Limb (tissue), 2 donors: ENCODE measurements around the gene PAX8.

Source experiments
- DNase-seq, 2 donors: peaks; one replicate each; pipeline ENCODE4 v3.0.0-alpha.2; 2016; ENCODE audit errors: extremely low spot score in 2 of 2

The PAX8 gene

DNA sequence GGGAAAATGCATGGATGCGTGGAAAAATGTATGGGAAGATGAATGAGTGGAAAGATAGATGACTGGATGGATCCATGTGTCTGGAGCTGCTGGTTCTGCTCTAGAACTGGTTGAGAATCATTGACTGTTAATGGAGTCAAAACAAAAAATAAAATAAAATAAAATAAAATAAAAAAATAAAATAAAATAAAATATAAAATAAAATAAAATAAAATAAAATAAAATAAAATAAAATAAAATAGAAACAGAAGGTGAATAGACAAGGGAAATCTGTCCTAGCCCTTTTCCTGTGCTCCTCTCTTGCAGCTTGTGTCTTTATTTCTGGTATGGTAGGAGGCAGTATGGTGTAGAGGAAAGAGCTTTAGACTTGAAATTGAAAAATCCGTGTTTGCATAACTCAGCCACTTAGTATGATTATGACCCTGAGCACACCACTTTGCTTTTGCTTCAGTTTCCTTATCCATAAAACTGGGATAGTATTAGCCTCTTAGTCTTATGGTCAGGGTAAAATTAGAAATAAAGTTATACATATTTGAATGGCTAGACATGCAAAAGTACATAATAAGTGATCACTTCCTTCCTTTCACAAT lies 54.0 kb downstream of the PAX8 start:
- no peak for DNase-seq

DNA sequence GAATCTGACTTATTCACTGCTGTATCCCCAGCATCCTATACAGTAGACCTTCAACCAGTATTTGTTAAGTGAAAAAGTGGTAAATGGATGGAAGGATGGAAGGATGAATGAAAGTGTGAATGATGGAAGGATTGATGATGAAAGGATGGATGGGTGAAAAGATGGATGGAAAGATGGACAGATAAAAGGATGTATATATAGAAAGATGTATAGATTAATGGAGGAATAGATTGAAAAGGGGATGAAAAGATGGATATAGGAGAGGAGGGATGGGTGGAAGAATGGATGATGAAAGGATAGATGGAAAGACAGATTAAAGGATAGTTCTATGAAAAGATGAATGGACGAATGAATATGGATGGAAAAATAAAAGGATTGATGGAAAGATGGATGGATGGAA lies 54.9 kb downstream of the PAX8 start:
- no peak for DNase-seq

DNA sequence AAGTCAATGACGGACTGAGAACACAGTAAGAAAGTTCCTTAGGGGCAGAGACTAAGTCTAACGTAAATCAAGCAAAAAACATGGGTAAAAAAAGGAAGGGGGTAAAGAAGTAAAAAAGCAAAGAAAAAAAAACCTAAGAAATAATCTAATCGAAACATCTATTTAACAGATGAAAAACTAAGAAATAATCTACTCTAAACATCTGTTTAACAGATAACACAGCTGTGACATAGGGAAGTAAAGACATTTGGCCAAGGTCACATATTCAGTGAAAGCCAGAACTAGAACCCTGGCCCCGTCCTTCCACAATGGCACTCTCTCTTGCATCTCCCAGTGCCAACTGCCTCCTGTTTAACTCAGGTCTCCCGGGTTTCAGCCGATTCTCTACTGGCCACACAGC lies 56.9 kb downstream of the PAX8 start:
- DNase-seq = no peak

DNA sequence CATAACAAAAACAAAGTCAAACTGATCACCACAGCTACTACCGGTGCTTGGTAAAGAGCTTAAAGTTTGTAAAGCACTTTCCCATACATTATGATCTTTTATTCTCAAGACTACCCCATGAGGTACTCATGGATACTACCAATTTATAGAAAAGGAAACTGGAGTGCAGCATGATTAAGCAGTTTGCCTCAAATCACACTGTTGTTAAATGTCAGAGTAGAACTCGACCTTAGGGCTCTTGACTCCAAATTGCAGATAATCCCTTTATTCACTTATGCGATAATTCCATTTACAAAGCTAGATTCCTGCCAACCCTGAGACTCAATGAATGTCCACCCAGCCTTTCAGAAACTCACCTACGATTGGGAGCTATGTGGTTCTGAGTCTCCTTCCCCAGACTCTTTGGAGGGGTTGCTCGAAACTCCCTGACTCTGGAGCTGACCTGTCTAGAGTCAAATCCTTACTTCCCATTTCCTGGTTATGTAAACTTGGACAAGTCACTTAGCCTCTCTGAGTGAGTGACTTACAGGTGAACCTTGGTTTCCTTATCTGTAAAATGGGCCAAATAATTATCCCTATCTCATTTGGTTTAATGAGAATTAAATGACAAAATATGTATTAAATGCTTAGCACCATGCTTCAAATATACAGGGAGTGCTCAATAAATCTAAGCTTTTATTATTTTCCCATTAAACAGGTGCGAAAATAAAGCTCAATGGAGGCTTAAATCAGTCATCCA lies 57.6 kb downstream of the PAX8 start:
- no peak for DNase-seq

DNA sequence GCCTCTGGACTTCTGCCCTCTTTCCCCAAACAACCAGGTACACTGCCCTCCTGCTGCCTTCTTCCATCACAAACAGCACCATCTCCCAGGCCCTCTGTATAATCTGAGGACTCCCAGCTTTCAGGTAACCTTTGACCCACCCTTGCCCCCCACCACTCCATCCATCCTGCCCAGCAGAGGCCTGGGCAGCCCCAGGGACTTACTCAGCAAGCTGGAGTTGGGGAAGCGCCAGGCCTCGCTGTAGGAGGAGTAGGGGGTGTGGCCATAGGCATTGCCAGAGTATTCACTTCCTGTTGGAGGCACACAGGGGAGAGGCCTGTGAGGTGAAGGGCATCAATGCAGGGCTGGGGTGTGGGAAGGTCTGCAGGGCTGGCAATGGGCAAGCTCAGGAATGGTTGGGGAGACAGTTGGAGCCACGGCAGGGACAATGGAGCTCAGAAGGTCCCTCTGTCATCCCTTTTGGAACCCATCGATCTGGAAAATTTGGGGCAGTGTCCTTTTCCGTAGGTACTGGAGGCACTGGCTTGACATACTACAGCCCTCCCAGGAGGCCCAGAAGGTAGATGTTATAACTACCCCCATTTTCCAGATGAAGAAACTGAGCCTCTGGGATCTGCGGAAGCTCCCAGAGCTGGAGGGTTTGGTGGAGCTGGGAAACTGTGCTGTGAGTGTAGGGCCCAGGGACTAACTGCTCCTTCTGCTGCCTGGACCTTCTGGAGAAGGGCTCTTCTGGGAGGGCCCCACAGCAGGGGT lies 58.7 kb downstream of the PAX8 start:
- DNase-seq = no peak

DNA sequence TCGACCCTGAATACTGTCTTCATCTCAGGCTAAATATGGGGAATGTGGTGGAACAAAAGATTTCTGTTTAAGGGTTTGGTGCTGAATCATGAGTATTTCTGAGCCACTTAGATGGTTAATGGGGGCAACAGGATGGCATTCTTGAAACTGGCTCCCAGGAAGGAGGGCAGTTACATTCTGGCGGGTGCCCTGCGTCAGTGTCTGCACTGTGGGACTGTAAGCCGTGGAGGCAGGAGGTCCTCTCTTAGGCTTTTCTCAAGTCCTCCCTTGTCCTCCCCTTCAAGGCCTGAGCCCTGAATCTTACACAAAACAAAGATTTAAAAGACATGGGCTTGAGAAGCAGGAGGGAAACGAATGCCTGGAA lies 59.2 kb downstream of the PAX8 start:
- no peak for DNase-seq

DNA sequence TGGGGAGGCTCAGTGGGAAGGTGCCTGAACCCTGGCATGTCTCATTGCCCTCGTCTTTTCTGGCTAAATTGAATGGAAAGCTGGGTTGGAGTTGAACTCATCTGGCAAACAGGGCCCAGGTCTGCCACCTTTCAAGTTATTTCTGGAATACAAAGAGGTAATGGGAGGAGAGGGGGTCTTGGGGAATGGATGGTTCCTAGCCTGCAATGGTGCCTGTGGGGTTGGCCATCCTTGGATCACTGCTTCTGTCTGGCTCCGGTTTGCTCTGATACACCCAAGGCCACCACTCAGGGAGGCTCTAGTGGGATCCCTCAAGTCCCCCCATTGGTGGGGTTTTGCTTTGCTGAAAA lies 59.7 kb downstream of the PAX8 start:
- DNase-seq = no peak

DNA sequence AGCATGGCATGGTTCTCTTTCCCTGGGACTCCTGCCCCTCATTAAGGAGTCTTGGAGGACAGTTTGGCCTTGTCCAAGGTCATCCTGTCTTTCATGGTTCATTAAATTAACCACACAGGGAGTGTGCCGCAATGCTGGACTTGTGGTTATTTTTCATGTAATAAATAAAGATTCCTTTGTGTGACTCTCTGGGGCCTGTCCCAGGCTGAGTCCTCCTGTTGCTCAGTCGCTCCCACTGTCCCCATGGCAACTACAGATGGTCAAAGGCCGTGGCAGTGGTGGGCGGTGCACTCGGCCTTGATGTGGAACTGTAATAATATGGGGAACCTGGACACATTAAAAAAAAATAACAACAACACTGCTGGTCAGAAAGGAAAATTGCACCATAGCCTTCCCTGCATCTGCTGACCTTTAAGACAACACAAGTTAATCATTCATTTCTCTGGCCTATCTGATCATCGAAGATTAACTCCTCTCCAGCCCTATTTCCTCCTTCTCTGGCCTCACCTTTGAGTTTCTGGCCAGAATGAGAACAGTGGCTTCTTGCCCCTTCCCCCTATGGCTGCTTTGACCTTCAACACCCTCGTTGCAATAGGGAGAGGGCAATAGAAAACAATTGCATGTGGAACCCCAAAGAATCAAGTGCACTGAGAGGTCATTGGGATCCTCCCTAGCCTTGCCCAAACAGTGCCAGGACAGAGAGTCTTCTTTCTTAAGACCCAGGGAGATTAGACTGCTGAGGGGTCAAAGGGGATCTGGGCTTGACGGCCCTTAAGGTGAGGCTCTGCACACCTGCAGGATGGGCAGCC lies 60.2 kb downstream of the PAX8 start:
- no peak for DNase-seq

DNA sequence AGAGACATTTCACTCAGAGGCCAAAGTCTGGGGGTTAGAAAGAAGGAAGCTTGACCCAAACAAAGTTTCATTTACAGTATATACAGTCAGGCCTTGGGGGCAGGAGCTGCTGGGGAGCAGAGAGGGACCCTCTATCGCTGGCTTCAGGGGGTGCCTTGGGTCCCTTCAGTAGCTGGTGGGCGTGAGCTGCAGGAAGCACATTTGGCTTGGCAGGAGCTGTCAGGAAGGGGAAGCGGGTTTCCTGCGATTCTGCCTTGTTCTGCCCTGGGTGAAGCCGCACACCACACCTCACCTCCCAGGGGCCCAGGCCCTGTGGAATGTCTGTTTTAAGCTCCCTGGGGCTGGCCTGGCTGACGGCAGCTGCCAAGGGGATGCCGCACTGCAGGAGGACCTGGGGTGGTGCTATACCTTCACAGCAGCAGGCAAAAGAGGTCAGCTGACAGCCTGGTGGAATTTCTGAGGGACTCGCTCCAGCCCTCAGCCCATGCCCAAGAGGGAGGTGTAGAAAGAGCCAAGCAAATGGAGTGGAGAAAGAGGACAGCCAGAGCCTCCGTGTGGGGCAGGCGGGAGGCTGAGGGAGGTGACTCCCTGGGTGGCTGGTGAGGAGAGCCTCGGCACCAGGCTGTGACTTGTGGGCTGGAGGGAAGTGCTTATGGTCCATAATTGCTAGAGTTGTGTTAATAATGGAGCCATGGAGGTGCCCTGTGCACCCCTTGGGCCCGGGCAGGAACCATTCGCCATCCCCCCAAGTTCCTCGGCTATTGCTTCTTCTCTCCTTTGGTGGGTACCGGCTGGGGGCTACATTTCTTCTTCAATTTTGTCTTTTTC lies 61.1 kb downstream of the PAX8 start:
- no peak for DNase-seq

DNA sequence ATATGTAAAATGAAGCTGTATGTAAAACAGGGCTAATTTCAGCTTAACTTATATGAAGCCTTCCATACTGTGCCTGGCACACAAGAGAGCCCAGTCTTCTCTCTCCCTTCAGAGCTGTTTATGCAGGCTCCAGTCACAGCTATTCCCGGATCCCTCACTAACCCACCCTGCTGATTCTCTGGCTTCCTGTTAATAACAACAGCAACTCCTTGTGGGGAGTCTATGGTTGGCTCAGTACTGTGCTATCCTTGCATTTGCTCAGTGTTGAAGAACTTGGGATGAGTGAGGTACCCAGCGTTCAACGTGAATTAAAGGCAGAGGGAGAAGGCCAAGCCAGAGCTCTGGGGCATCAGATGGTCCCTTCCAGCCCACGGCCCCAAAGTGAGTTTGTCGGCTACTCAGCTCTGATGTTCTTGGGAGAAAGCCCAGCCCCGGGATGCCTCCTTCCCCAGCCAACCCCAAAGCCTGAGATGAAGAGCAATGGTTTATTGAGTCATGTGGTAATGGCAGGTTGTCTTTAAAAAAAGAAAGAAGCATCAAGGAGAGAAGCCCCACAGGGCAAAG lies 61.7 kb downstream of the PAX8 start:
- DNase-seq = no peak

DNA sequence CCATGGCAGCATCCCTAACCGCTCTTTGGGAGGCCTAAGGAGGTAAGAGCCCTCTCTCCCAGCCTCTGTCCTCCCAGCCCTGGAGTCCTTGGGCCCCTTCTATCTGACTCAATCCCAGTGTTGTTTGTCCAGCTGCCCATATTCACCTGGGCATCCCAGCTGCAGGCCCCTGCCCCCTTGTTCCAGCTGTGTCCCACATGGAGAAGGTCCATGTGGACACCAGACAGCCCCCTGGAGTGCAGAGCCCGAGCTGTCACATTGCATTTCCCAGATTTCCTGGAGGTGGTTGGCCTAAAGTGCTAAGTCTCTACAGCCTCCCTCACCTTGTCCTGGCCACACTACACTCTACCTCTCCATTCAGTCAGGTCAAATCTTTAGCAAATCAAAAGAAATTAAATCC lies 62.4 kb downstream of the PAX8 start:
- DNase-seq = no peak

DNA sequence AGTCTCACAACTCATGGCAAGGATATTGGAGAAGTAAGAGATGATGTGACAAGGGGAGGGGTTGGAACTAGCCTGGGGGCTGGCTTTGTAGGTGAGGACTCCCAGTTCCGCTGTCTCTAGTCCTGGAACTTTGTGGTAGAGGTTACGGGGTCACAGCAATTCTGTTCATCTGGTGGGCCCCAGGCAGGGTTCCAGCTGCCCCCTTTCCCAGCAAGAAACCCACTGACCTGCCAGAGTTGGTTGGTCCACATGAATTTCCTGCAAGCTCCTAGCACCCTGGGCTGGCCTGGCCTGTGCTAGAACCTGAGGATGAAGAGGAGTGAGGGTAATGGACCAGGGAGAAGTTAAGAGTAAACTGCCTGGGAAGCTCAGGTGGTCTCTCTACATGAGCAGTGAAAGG lies 63.7 kb downstream of the PAX8 start:
- no peak for DNase-seq

DNA sequence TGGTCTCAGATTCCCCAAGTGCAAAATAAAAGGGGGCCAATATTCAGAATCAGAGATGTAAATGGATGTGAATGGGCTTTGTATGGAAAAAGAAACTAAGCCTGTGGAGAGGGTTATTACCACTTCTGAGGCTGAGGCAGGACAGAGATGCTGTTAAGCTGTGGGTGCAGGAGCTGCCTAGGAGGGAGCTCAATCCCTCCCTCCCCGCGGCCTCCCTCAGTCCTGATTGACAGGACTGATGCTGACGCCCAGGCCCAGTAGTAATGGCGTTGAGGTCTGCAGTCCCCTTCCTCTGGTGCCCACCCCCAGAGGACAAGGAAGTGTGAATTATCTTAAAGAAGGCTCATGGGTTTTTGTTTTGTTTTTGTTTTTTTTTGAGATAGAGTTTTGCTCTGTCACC lies 64.6 kb downstream of the PAX8 start:
- no peak for DNase-seq

DNA sequence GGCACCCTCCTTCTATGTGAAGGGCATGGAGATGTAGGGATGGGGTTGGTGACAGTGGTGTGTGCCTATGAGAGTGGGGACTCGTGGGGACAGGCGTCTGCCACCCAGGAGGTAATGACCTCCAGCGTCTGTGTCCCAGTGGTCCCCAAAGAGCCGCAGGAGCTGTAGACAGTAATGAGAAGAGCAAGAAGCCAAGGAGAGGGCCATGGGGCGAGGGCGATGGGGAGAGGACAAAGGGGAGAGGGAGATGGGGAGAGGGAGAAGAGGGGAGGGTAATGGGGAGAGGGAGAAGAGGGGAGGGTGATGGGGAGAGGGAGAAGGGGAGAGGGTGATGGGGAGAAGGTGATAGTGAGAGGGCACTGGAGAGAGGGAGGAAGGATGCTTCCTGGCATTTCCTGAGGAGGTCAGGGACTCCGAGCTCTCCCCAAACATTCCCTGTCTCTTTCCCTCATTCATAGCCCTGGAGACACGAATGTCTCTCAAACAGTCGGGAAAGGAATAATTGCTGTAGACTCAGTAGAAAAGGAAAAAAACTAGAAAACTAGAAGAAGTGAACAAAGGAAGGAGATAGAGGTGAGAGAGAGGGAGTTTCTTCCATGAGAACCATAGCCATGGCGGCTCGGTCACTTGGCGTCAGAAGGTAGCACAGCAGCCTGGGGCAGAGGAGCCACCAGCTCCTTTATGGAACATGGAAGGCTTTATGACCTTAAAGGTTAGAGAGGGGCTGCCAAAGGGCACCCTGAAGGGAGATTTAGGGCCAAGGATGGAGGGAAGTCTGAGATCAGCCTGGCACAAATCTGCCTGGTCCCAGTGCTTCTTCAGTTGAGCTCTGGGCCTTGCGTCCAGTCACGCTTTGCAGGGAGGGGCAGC lies 65.4 kb downstream of the PAX8 start:
- no peak for DNase-seq

DNA sequence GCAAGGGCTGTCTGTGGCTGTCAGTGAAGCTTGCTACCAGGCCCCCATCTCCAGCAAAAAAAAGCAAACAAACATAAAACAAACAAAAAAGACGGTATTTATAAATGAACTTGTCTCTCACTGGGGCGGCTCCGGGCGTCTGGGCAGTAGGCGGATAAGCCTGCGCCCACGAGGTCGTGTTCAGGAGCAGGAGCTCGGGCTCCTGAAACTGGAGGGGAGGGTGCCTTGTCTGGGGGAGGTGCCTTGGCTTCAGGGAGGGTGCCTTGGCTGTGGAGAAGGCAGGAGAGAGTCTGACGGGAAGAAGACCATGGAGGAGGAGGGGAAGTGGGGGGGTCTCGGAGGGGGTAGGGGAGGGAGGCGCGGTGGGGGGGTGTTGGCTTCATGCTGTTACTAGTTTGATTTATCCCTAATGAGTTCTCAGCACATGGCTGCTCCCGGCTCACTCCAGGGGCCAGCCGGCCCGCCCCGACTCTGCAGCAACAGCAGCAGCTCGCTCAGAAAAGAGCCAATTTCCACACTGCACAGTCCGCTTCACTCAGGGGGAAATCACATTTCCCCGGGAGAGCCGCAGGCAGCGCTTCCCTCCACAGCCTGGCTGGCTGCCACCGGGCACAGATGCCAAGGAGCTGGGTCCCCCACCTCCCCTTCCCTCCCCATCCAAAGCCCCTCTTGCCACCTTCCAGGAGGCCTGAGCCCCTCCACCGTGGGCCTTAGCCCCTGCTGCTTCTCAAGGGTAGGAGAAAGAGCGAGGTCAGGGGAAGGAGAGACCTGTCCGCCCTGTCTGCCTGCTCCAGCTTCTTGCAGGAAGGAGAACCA lies 66.3 kb downstream of the PAX8 start:
- DNase-seq = peak in 1 of 2 donors; percentile 76

DNA sequence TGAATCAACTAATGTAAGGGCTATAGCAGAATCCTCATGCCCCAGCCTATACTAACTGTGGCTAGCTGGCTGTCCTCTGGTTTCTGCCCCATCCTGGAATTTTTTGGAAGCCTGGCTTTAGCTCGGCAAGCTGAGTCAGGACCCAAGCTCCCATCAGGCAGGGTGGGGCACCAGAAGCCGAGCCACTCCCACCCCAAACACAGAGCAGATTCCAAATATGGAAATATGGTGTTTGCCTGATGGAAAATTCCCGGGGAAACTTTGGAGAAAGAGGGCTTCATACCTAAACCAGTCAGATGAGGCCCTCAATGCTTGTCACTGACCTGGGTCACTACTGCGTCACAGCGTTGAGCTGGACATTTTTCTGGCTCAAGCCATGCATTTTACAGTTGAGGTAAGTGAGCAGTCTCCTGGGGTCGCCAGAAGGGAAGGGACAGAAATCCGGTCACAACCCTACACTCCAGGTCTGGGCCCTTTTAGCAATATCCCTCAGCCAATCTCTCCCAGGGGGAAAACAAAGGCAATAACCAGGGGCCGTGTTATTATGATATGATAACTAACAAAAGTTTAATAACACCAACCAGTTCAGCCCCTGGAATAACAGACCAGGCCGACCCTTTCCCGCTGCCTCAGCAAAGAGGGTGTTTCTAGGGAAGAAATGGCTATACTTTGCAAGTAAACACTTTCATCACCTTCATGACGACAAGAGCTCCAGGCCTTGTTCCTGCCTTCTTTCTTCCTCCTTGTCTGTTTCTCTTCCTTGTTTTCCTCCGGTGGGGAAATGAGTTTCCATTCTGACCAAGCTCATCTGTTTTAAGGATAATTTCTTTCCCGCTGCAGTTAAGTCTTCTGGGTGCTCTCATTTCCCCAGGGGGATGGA lies 67.3 kb downstream of the PAX8 start:
- DNase-seq = no peak

DNA sequence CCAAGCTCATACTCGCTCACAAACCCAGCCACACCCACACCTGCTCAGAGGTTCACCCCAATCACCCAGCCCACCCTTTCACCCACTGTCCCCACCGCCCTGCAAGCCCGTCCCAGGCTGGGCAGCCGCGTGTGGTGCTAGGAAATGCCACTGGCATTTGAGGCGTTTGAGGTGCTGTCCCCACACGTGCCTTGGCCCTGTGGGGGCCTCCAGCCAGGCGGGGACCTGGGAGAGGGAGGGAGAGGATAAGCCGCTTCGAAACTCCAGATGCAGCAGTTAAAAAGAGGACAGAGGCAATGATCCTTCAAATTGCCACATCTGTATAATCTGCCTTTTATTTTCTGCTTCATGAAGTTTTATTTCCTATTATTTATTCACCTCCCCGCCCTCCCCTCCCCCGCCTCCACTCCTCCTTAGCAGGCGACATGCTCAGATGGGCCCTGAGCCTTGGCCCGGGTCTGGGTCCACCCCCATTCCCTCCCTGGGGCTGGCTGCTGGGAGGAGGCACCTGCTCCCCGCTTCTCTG lies 69.0 kb downstream of the PAX8 start:
- DNase-seq = no peak
